HG02981 (cell line): ENCODE data around the gene MICOS13.

Experiments used
- ATAC-seq: cut with Tn5 transposase; IDR thresholded peaks from one replicate; pipeline ENCODE4 v1.9.1; 2021; ENCODE audit warnings: mild to moderate bottlenecking, moderate library complexity; ENCODE audit not compliant: unreplicated experiment

Gene MICOS13

DNA sequence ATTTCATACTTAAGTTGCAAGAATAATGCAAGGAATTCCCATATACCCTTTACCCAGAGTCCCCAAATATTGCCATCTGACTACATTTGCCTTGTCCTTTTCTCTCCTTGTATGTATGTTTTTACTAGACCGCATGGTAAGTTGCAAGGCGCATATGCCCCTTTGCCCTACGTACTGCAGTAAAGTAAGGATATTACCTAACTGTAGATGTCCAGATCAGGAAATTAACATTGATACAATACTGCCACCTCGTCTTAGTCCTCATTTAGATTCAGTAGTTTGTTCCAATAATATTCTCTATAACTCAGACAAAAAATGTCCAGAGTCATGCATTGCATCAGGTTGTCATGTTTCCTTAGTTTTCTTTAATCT lies 48.1 kb downstream of the MICOS13 start:
- no peak for ATAC-seq

DNA sequence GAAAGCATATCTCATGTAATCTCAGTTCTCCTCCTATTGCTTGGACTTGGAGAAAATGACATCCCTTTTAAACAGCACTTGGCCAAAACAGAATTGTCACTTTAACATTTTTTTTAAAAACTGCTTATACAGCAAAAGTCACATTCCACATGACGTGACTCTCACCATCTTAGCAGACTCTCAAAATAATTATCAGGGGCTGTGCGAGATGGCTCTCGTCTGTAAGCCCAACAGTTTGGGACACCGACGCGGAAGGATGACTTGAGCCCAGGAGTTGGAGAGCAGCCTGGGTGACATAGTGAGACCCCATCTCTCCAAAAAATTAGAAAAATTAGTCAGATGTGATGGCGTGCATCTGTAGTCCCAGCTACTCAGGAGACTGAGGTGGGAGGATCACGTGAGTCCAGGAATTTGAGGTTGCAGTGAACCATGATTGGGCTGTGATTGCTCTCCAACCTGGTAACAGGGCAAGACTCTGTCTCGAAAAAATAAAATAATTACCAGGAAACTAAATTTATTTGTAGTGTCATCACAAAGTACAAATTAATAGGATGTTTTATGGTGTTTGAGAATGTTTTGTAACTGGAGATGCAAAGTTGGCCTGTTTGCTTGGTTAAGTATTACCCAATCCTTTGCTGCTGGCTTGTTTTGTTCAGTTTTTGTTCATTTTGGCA lies 48.6 kb downstream of the MICOS13 start:
- no peak for ATAC-seq

DNA sequence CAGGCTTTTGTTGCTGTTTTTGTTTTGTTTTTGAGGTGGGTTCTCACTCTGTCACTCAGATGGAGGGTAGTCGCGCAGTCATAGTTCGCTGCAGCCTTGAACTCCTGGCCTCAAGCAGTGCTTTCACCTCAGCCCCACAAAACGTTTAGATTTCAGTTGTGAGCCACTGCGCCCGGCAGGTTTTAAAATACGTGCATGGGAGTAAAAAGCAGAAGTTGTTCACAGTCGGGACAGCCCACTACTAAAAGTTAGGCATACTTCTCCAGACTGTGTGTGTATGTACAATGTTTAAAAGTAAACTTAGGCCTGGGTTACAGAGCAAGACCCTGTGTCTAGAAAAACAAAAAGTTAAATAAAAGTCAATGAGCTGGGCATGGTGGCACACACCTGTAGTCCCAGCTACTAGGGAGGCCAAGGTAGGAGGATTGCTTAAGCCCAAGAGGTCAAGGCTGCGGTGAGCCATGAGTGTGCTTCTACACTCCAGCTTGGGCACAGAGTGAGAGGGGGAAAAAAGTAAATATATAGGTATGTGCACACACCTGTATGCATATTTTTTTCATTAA lies 51.3 kb downstream of the MICOS13 start:
- no peak for ATAC-seq

DNA sequence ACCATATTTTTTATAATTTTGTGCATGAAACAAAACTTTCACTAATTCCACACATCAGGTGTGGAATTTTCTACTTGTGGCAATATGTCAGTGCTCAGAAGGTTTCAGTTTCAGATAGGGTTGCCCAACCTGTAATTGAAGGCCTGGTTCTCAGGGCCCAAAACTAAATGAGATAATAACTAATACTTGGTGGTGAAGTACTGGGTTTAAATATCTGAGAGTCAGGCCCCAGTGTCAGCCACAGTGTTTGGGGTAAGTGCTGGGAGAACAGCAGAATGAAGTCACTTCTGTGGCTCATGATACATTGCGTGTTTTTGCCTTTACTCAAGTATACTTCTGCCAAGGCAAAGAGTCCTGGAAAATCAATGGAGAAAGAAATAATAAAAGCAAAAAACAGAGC lies 51.9 kb downstream of the MICOS13 start:
- no peak for ATAC-seq
